ENCODE results near the gene CSF3. TPM values are rescaled to one million over a fixed set of nuclear protein-coding genes. Genes with fewer than 3 reads are reported as not detected.

The CSF3 gene
- total and polyA plus RNA-seq, 2 of the 13 experiments (the other 11 are each of a cell fraction or from before 2014, with no cell fraction given) = 0.09 TPM; not detected in 1

GRCh38 chr17:40035162-40035559 is 19.9 kb downstream of the CSF3 start (continued):
- peak; percentile 49 for TF ChIP-seq AGO2 (optimal IDR thresholded peaks at IDR 0.05; ENCODE audit: low read depth, low read length)
- TF ChIP-seq, protein P1, sequence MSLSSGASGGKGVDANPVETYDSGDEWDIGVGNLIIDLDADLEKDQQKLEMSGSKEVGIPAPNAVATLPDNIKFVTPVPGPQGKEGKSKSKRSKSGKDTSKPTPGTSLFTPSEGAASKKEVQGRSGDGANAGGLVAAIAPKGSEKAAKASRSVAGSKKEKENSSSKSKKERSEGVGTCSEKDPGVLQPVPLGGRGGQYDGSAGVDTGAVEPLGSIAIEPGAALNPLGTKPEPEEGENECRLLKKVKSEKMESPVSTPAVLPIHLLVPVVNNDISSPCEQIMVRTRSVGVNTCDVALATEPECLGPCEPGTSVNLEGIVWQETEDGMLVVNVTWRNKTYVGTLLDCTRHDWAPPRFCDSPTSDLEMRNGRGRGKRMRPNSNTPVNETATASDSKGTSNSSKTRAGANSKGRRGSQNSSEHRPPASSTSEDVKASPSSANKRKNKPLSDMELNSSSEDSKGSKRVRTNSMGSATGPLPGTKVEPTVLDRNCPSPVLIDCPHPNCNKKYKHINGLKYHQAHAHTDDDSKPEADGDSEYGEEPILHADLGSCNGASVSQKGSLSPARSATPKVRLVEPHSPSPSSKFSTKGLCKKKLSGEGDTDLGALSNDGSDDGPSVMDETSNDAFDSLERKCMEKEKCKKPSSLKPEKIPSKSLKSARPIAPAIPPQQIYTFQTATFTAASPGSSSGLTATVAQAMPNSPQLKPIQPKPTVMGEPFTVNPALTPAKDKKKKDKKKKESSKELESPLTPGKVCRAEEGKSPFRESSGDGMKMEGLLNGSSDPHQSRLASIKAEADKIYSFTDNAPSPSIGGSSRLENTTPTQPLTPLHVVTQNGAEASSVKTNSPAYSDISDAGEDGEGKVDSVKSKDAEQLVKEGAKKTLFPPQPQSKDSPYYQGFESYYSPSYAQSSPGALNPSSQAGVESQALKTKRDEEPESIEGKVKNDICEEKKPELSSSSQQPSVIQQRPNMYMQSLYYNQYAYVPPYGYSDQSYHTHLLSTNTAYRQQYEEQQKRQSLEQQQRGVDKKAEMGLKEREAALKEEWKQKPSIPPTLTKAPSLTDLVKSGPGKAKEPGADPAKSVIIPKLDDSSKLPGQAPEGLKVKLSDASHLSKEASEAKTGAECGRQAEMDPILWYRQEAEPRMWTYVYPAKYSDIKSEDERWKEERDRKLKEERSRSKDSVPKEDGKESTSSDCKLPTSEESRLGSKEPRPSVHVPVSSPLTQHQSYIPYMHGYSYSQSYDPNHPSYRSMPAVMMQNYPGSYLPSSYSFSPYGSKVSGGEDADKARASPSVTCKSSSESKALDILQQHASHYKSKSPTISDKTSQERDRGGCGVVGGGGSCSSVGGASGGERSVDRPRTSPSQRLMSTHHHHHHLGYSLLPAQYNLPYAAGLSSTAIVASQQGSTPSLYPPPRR (CRISPR knock-in tag; IDR thresholded peaks at IDR 0.05; ENCODE audit: borderline replicate concordance) = no peak
- TF ChIP-seq ZNF501 (CRISPR knock-in tag; IDR thresholded peaks at IDR 0.05) = no peak
- TF ChIP-seq ZNF713 (CRISPR knock-in tag; IDR thresholded peaks at IDR 0.05) = no peak
- TF ChIP-seq ZNF263 (CRISPR knock-in tag; IDR thresholded peaks at IDR 0.05) = no peak
- no peak for TF ChIP-seq ZNF75D (CRISPR knock-in tag; IDR thresholded peaks at IDR 0.05; ENCODE audit: borderline replicate concordance)
- no peak for TF ChIP-seq PREB (CRISPR knock-in tag; IDR thresholded peaks at IDR 0.05)
- no peak for TF ChIP-seq GABPA (IDR thresholded peaks at IDR 0.05; ENCODE audit: low read depth, low read length)
- no peak for TF ChIP-seq GABPA (CRISPR knock-in tag; IDR thresholded peaks at IDR 0.05; ENCODE audit: low read depth)
- no peak for TF ChIP-seq MYNN (CRISPR knock-in tag; IDR thresholded peaks at IDR 0.05; ENCODE audit: low read depth)
- TF ChIP-seq ZNF883 (CRISPR knock-in tag; IDR thresholded peaks at IDR 0.05; ENCODE audit: not compliant biosample characterization) = no peak
- TF ChIP-seq POLR2G (IDR thresholded peaks at IDR 0.05; ENCODE audit: low read depth, low read length) = no peak
- TF ChIP-seq GPN1 (CRISPR knock-in tag; IDR thresholded peaks at IDR 0.05; ENCODE audit: borderline replicate concordance) = no peak
- no peak for TF ChIP-seq ZFP36 (IDR thresholded peaks at IDR 0.05; ENCODE audit: borderline replicate concordance, low read depth, low read length, partially characterized antibody)
- no peak for TF ChIP-seq ZNF318 (CRISPR knock-in tag; IDR thresholded peaks at IDR 0.05)

Data from HepG2 (cell line).